Memory B cell (primary cell): ENCODE data around the gene TGFBR3.

Experiments used
- ATAC-seq: fragments of 150-1000 bp; cut with Tn5 transposase; 2 replicates; pipeline ENCODE4 v1.10.0; 2021; ENCODE audit warnings: low read depth, mild to moderate bottlenecking, moderate library complexity
- DNase-seq, 2 donors: peaks; one replicate each; pipeline ENCODE4 v3.0.0; 2022; ENCODE audit warnings: low spot score in 2 of 2
- H3K27ac Mint-ChIP-seq: one replicate; pipeline ENCODE4 v1.8.0; 2022; ENCODE audit warnings: mild to moderate bottlenecking, moderate library complexity, mixed read lengths
- H3K27me3 Mint-ChIP-seq: one replicate; pipeline ENCODE4 v1.8.0; 2022; ENCODE audit warnings: mixed read lengths
- H3K36me3 Mint-ChIP-seq: one replicate; pipeline ENCODE4 v1.8.0; 2022; ENCODE audit warnings: mild to moderate bottlenecking, mixed read lengths
- H3K4me1 Mint-ChIP-seq: one replicate; pipeline ENCODE4 v1.8.0; 2022; ENCODE audit warnings: mixed read lengths
- H3K4me3 Mint-ChIP-seq: one replicate; pipeline ENCODE4 v1.8.0; 2022; ENCODE audit warnings: mild to moderate bottlenecking, moderate library complexity, mixed read lengths
- H3K9me3 Mint-ChIP-seq: one replicate; pipeline ENCODE4 v1.8.0; 2022; ENCODE audit warnings: mixed read lengths

Gene TGFBR3

GRCh38 chr1:91755702-91756287 is 130.2 kb downstream of the TGFBR3 start:
- ATAC-seq (no peak), DNase-seq (no peak)
- Mint-ChIP-seq H3K4me3 (no peak overlapping the region), H3K9me3 (no peaks in the 10 kb centered on the region), H3K27ac (no peak overlapping the region), H3K4me1 (peaks cover 5% of the 10 kb centered on the region), H3K27me3 (no peaks in the 10 kb centered on the region), H3K36me3 (no peaks in the 10 kb centered on the region)

- DNase-seq: no peak
- H3K4me1 Mint-ChIP-seq: peaks cover 5% of the 10 kb centered on the region
- no peaks in the 10 kb centered on the region for H3K27me3 Mint-ChIP-seq
- H3K9me3 Mint-ChIP-seq: no peaks in the 10 kb centered on the region
- no peak for ATAC-seq
- H3K27ac Mint-ChIP-seq: no peak overlapping the region
- no peak overlapping the region for H3K4me3 Mint-ChIP-seq
- H3K36me3 Mint-ChIP-seq: no peaks in the 10 kb centered on the region
Measured at GRCh38 chr1:91754816-91755580, 131.0 kb downstream of the TGFBR3 start.

GRCh38 chr1:91754348-91754747 is 131.6 kb downstream of the TGFBR3 start:
- DNase-seq: no peak
- no peak overlapping the region for H3K4me3 Mint-ChIP-seq

GRCh38 chr1:91753878-91754277 is 132.1 kb downstream of the TGFBR3 start:
- no peaks in the 10 kb centered on the region for H3K36me3 Mint-ChIP-seq
- no peak overlapping the region for H3K4me3 Mint-ChIP-seq
- ATAC-seq (no peak), DNase-seq (no peak)
- no peaks in the 10 kb centered on the region for H3K27me3 Mint-ChIP-seq
- no peak overlapping the region for H3K27ac Mint-ChIP-seq
- peaks cover 5% of the 10 kb centered on the region for H3K4me1 Mint-ChIP-seq
- H3K9me3 Mint-ChIP-seq: no peaks in the 10 kb centered on the region

More at GRCh38 chr1:91754348-91754747, 131.6 kb downstream of the TGFBR3 start:
- no peaks in the 10 kb centered on the region for H3K9me3 Mint-ChIP-seq
- ATAC-seq: no peak
- no peak overlapping the region for H3K27ac Mint-ChIP-seq
- no peaks in the 10 kb centered on the region for H3K36me3 Mint-ChIP-seq
- no peaks in the 10 kb centered on the region for H3K27me3 Mint-ChIP-seq
- H3K4me1 Mint-ChIP-seq: peaks cover 5% of the 10 kb centered on the region

DNA sequence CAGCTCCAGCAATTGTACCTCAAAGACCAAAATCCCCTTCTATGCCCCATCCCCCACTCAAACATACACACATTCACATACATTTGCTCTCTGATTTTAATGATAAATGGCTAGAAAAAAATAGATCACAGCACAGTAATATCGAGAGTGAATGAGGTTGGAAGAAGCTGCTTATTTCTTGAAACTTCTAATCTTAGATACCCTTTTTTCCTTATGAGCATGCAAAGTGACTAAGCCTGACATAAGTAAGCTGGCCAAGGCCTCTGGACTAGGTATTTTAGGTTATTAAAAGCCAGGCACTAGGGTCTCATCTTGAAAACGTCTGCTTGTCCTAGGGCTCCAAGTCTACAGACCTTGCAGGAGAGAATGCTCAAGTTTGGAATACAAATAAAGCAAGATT is 133.6 kb downstream of the TGFBR3 start:
- DNase-seq (no peak), ATAC-seq (no peak)
- H3K27ac Mint-ChIP-seq: no peak overlapping the region
- H3K4me3 Mint-ChIP-seq: no peak overlapping the region
- H3K9me3 Mint-ChIP-seq: no peaks in the 10 kb centered on the region
- no peaks in the 10 kb centered on the region for H3K36me3 Mint-ChIP-seq
- H3K27me3 Mint-ChIP-seq: no peaks in the 10 kb centered on the region
- peaks cover 5% of the 10 kb centered on the region for H3K4me1 Mint-ChIP-seq

- Mint-ChIP-seq H3K36me3 (no peaks in the 10 kb centered on the region), H3K27ac (no peak overlapping the region), H3K27me3 (no peaks in the 10 kb centered on the region), H3K4me1 (peaks cover 5% of the 10 kb centered on the region), H3K4me3 (no peak overlapping the region), H3K9me3 (no peaks in the 10 kb centered on the region)
- ATAC-seq: no peak
- DNase-seq: no peak
Measured at GRCh38 chr1:91751275-91751674, 134.7 kb downstream of the TGFBR3 start.

- Mint-ChIP-seq H3K4me3 (no peak overlapping the region), H3K36me3 (no peaks in the 10 kb centered on the region), H3K9me3 (no peaks in the 10 kb centered on the region), H3K4me1 (peaks cover 5% of the 10 kb centered on the region), H3K27me3 (no peaks in the 10 kb centered on the region), H3K27ac (no peak overlapping the region)
- no peak for ATAC-seq
- no peak for DNase-seq
Measured at GRCh38 chr1:91750398-91750996, 135.5 kb downstream of the TGFBR3 start.

DNA sequence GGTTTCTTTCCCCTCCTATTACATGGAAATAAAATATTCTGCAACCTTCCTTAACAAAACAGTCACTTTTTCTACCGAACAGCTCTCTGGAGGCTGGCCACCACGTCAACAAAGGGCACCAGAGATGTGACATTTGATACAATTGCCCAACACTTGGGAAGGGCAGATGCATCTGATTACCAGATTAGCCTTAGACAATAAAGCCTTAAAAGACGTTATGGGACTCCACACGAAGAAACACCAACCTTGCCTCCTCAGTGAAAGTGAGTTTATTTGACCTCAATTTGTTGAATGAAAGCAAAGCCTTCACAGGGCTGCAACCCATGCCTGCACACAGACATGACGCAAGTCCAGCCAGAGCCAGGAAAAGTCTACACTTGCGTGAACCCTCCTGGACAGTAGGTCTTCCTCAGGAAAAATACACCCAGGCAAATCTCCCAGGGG is 136.1 kb downstream of the TGFBR3 start:
- Mint-ChIP-seq H3K27me3 (no peaks in the 10 kb centered on the region), H3K9me3 (no peaks in the 10 kb centered on the region), H3K36me3 (no peaks in the 10 kb centered on the region), H3K4me1 (peaks cover 5% of the 10 kb centered on the region), H3K4me3 (no peak overlapping the region), H3K27ac (no peak overlapping the region)
- no peak for ATAC-seq
- DNase-seq: no peak

DNA sequence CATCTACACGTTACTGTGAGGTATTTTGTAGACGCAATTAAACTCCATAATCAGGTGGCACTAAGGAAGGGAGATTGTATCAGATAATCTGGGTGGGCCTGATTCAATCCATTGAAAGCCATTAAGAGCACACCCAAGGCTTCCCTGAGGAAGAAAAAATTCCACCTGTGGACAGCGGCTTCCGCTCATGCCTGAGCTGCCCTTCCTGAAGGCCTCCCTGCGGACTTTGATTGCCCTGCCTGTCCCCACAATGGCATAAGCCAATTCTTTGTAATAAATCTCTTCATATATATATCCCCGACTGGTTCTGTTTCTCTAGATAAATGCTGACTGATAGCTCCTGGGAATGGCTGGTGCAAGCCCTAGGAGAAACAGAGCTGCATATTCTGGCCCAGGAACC is 138.3 kb downstream of the TGFBR3 start:
- Mint-ChIP-seq H3K36me3 (no peaks in the 10 kb centered on the region), H3K4me3 (no peak overlapping the region), H3K27ac (no peak overlapping the region), H3K4me1 (no peaks in the 10 kb centered on the region), H3K27me3 (no peaks in the 10 kb centered on the region), H3K9me3 (no peaks in the 10 kb centered on the region)
- ATAC-seq: no peak
- DNase-seq: no peak

DNA sequence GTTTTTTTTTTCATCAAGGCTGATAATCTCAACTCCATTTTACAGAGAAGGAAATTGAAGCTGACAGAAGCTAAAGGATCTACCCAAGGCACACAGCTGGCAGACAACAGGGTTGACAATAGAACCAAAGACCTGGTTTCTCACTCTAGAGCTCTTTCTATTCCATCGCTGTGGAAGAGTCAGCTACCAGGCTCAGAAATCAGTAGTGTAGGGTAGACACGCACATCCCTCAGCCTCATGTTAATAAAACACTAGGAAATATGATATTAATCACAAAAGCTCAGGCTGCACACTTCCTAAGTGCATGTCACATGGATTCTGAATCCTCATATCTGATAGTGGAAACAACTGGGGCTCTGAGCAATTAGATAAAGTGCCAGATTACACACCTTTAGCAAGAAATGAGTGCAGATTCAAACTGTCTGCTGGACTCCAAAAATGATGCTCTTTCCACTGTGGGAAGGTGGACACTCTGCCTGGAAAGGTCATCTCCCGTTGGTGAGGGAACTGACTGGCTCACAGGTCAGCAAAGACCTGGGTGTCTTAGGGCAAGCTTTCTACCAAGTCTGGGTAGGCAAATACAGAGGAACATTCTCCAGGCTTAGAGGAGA is 139.1 kb downstream of the TGFBR3 start:
- no peak for DNase-seq
- Mint-ChIP-seq H3K4me3 (no peak overlapping the region), H3K4me1 (no peaks in the 10 kb centered on the region), H3K27me3 (peaks cover 2% of the 10 kb centered on the region), H3K36me3 (no peaks in the 10 kb centered on the region), H3K27ac (no peak overlapping the region), H3K9me3 (no peaks in the 10 kb centered on the region)
- ATAC-seq: no peak

DNA sequence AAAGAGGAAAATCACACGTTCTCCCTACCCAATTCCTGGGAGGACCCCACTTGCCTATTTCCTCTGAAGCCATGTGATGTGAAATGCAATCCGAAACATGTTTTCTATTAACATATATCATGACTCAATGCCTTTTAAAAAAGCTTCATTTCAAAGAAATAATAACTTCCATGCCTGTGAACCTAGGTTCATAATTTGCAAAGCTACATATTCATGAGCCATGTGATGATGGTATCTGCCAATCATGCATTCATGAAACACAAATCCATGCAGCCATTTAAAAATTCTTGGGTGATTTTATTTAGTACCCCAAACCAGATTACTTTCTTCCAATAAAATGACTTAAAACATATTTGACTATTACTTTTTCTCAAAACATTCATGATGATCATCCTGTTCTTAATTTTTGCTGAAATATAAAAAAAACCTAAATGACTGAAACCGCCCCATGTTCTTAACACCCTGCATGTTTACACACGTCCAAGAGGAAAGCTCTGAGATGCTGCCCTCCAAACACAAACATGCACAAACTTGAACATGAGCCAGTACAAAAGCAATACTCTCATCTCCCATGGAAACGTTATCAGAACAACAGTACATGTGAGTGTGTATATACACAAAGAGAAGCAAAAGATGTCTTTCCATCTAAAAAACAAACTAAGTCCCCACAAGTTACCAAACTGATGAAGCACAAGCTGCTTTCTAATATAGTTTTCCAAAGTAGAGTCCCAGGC is 140.1 kb downstream of the TGFBR3 start:
- no peak overlapping the region for H3K27ac Mint-ChIP-seq
- H3K27me3 Mint-ChIP-seq: peaks cover 4% of the 10 kb centered on the region
- DNase-seq (no peak), ATAC-seq (no peak)
- H3K36me3 Mint-ChIP-seq: no peaks in the 10 kb centered on the region
- no peaks in the 10 kb centered on the region for H3K9me3 Mint-ChIP-seq
- H3K4me1 Mint-ChIP-seq: no peaks in the 10 kb centered on the region
- no peak overlapping the region for H3K4me3 Mint-ChIP-seq

- no peak for DNase-seq
- no peaks in the 10 kb centered on the region for H3K9me3 Mint-ChIP-seq
- no peaks in the 10 kb centered on the region for H3K4me1 Mint-ChIP-seq
- H3K27me3 Mint-ChIP-seq: peaks cover 4% of the 10 kb centered on the region
- H3K27ac Mint-ChIP-seq: no peak overlapping the region
- no peaks in the 10 kb centered on the region for H3K36me3 Mint-ChIP-seq
- no peak for ATAC-seq
- H3K4me3 Mint-ChIP-seq: no peak overlapping the region
Measured at GRCh38 chr1:91744953-91745639, 140.9 kb downstream of the TGFBR3 start.

- peaks cover 4% of the 10 kb centered on the region for H3K27me3 Mint-ChIP-seq
- H3K36me3 Mint-ChIP-seq: no peaks in the 10 kb centered on the region
- H3K4me3 Mint-ChIP-seq: no peak overlapping the region
- no peak for DNase-seq
- no peak overlapping the region for H3K27ac Mint-ChIP-seq
- H3K9me3 Mint-ChIP-seq: no peaks in the 10 kb centered on the region
- H3K4me1 Mint-ChIP-seq: no peaks in the 10 kb centered on the region
- ATAC-seq: no peak
Measured at GRCh38 chr1:91742848-91743292, 143.1 kb downstream of the TGFBR3 start.
